Pons (tissue), 1 donor: ENCODE measurements around the gene RPL39.
"Not testable (repeated sequence)": the region's sequence is repeated elsewhere in the genome, so short reads cannot be mapped to it uniquely, and the experiment has no call there.

Experiments
- DNase-seq: peaks from one replicate; pipeline ENCODE4 v3.0.0-alpha.2; 2016; ENCODE audit warnings: low spot score

The RPL39 gene

DNA sequence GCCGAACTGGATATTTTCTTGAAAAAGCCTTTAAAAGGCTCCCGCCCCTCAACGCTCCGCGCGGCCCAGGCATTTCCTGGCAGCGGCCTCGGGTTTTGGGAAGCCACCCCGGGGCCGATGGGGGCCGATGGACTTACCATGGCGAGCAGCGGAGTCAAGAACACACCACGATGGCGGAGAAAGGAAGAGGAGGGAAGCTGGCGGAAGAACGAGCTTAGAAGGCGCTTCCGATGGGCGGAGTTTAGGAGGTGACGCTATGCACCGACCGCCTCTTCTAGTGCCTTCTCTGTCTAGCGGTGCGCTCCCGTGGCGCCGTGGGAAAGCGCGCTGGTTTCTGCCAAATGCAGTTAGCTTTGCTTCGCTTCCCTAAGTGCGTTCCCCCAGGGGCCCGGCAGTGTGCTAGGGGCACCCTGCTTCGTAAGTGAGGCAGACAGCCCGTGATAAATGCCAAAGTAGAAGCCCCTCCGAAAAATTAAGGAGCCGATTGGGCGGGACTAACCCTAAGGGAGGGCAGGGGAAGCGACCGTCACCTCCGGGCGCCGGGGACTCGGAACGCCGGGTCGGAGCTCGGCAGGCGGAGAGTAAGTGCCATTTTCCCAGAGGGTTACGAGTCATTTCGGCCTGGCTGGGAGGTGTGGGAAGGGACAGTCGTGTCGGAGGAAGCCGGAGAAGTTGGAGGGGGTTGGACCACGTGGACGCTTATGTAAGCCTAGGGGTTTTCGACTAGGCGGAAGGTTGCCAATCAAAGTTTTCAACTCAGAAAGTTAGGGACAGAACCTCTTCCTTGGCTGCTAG lies at the start of gene RPL39:
Gene RPL39 (minus strand): TSS at position 194 of the 795 bp plus-strand sequence. CDS start 54 bp downstream, at position 140.
- DNase-seq = peak; percentile 89

DNA sequence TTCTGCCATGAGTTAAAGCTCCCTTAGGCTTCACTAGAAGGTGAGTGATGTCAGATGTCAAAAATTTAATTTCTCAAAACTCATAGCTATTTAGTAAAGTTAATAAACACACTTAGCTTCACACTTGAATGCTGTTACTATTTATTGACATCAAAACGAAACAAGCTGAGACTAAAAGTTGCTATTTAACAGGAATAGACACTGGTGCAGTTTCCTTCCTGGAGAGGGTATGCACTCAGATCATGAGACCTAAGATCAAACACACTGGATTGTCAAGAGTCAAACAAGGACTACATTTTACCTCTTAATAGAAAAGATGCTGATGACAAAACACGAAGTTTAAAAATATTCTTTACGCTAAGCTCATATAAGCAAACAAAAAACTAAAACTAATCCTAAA lies 42.5 kb upstream of the RPL39 start:
- no peak for DNase-seq

DNA sequence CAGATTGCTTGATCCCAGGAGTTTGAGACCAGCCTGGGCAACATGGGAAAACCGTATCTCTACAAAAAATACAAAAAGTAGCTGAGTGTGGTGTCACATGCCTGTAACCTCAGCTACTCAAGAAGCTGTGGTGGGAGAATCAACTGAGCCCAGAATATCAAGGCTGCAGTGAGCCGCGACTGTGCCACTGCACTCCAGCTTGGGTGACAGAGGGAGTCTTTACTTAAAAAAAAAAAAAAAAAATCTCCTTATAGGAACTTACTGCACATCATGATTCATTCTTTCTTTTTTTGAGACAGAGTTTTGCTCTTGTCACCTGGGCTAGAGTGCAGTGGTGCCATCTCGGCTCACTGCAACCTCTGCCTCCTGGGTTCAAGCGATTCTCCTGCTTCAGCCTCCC lies 37.0 kb upstream of the RPL39 start:
- no peak for DNase-seq

DNA sequence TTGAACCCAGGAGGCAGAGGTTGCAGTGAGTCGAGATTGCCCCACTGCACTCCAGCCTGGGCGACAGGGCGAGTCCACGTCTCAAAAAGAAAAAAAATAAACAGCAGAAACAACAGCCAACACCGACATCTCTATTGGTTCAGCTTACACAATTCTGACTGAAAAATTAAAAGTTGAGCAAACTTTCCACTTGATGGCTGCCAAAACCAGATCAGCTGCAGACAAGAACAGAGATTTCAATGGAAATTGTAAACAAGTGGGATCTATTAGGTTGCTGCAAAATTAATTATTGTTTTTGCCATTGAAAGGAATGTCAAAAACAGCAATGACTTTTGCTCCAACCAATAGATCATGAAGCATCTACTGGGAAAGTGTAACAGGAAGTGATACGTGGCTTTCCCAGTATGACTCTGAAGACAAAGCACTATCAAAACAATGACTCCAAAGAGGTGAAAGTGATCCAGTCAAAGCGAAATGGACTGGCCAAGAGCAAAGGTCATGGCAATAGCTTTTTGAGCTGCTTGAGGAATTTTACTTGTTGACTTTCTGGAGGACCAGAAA lies 35.0 kb upstream of the RPL39 start:
- no peak for DNase-seq

DNA sequence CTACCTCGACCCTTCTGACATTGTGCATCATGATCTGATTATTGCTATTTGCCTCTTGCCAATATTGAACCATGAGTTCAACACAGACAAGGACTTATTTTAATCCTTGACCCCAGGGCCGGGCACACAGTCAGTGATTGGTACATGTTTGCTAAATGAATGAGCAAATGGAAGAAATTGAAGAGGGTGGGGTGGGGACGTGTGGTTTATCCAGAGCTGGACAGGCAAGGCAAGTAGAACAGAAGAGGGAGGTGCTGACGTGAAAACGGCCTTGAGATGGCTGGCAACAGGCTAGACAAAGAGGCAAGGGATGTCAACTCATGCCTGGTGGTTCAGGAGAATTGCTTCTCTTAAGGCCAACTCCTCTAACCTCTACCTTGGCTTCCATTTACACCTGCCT lies 32.8 kb upstream of the RPL39 start:
- DNase-seq = not testable (repeated sequence)

DNA sequence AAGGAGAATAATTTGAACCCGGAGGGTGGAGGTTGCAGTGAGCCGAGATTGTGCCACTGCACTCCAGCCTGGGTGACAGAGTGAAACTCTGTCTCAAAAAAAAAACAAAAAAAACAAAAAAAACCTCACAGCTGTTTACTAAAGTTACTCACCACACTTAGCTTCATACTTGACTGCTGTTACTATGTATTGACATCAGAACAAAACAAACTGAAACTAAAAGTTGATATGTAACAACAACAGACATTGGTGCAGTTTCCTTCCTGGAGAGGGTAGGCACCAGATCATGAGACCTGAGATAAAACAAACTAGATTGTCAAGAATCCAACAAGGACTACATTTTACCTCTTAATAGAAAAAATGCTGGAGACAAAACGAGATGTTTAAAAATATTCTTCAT lies 30.3 kb upstream of the RPL39 start:
- DNase-seq = not testable (repeated sequence)

DNA sequence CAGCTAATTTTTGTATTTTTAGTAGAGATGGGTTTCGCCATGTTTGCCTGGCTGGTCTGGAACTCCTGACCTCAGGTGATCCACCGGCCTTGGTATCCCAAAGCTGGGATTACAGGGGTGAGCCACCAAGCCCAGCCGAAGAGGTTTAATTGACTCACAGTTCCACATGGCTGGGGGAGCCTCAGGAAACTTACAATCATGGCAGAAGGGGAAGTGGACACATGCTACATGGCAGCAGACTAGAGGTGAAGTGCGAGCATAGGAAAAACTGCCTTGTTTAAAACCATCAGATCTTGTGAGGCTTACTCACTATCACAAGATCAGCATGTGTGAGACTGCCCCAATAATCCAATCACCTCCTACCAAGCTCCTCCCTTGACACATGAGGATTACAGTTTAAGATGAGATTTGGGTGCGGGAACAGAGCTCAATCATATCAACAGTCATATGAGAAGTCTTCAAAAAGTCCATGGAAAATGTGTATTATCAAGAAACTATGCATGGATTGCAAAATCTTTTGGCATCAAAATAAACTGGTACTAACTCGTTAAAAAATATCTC lies 25.8 kb upstream of the RPL39 start:
- no peak for DNase-seq

DNA sequence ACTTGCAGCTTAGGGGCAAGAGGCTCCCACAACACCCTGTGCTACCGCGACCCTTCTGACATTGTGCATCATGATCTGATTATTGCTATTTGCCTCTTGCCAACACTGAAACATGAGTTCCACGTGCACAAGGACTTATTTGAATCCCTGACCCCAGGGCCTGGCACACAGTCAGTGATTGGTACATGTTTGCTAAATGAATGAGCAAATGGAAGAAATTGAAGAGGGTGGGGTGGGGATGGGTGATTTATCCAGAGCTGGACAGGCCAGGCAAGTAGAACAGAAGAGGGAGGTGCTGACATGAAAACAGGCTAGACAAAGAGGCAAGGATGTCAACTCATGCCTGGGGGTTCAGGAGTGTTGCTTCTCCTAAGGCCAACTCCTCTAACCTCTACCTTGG lies 24.9 kb upstream of the RPL39 start:
- DNase-seq = no peak

DNA sequence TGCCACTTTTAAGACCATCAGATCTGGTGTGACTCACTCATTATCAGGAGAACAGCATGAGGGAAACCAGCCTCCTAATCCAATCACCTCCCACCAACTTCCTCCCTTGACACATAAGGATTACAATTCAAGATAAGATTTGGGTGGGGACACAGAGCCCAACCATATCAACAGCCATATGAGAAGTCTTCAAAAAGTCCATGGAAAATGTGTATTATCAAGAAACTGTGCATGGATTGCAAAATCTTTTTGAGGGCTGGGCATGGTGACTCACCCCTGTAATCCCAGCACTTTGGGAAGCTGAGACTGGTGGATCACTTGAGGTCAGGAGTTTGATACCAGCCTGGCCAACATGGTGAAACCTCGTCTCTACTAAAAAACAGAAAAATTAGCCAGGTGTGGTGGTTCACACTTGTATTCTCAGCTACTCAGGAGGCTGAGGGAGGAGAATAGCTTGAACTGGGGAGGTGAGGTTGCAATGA lies 17.8 kb upstream of the RPL39 start:
- DNase-seq = no peak

DNA sequence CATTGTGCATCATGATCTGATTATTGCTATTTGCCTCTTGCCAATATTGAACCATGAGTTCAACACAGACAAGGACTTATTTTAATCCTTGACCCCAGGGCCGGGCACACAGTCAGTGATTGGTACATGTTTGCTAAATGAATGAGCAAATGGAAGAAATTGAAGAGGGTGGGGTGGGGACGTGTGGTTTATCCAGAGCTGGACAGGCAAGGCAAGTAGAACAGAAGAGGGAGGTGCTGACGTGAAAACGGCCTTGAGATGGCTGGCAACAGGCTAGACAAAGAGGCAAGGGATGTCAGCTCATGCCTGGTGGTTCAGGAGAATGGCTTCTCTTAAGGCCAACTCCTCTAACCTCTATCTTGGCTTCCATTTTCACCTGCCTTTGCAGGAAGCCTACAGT lies 17.0 kb upstream of the RPL39 start:
- DNase-seq = not testable (repeated sequence)

DNA sequence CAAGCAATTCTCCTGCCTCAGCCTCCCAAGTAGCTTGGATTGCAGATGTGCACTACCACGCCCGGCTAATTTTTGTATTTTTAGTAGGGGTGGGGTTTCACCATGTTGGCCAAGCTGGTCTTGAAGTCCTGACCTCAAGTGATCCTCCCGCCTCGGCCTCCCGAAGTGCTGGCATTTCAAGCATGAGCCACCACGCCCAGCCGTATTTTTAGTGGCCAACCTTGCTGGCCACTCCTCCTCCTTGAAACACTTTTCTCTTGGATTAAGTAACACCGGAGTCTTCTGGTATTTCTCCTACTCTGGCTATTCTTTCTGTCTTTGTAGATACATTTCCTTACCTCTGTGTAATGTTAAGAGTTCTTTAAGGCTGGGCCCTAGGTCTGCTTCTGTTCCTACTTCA lies 11.1 kb upstream of the RPL39 start:
- no peak for DNase-seq

DNA sequence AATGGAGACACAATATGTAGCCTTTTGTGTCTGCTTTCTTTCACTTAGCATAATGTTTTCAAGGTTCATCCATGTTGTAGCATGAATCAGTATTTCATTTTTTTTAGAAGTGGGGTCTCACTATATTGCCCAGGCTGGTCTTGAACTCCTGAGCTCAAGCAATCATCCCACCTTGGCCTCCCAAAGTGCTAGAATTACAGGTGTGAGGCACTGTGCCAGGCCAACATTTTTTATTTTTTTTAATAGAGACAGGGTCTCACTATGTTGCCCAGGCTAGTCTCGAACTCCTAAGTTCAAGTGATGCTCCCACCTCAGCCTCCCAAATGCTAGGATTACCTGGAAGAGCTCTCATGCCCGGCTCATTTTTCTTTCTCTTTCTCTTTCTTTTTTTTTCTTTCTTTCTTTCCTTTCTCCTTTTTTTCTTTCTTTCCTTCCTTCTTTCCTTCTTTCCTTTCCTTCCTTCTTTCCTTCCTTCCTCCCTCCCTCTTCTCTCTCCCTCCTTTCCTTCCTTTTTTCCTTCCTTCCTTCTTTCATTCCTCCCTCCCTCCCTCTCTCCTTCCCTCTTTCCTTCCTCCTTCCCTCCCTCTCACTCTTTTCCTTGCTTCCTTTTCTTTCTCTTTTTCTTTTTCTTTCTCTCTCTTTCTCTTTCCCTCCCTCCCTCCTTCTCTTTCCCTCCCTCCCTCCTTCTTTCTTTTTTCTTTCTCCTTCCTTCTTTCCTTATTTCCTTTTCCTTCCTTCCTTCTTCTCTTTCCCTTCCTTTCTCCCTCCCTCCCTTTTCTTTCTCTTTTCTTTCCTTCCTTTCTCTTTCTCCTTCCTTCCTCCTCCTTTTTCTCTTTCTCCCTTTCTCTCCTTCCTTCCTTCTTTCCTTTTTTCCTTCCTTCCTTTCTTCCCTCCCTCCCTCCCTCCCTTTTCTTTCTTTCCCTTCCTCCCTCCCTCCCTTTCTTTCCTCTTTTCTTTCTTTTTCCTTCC lies 10.1 kb upstream of the RPL39 start:
- DNase-seq = no peak

DNA sequence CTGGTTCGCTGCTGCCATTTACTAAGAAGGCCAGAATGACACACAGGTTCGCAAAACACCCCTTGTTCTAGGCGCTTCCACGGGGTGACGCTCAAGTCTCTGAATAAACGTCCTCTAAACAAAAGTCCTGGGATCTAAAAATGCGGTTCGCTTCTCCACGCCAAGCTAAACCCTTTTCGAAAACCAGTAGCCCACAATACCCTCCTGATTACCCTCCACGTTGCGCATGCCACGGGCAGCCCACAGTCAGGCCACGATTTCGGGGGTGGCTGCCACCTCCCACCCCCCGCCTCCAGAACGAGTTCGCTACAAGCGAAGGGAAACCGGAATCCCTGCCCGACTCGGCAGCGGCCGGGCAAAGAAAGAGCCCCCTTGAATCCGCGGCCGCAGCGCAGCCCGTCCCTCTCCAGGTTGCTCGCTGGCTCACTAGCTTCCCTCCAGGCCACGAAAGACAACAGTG lies 423 bp downstream of the RPL39 start:
- DNase-seq = peak; percentile 49

DNA sequence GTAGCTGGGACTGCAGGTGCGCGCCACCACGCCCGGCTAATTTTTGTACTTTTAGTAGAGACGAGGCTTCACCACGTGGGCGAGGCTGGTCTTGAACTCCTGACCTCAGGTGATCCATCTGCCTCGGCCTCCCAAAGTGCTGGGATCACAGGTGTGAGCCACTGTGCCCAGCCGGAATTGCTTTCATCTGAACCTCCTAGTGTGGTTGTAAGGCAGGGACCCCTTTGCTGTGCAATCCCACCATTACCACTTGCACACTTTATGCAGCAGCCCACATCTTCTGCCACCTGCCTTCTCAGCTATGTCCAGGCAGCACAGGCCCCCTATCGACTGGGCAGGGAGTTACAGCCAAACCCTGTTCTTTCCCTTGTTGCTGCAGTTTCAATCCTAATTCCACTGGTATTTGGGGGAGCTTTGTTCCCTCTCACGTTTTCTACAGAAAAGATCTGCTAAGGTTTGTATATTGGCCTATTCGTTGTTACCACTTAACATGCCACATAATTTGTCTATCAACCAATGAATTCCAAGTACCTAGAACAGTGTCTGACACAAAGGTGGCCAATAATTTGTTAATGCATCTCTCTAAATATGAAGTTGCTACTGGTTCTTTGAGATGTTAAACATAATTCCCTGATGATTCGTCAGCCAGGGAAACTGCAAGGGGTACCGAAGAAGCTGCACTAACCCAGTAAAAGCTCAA lies 6.5 kb downstream of the RPL39 start:
- DNase-seq = no peak

DNA sequence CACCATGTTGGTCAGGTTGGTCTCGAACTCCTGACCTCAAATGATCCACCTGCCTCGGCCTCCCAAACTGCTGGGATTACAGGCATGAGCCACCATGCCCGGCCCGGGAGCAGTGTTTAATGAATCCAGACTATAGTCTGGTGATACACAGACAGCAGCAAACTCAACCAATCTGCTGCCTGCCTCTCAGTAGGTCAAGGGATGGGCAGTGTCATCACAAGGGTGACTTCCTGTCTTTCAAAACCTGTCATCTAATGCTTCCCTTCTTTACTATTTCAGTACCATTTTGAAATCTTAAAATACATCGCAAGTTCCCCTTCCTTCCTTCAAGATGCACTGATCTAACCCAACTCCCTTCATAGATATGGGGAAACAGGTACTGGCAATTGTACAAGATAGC lies 8.4 kb downstream of the RPL39 start:
- DNase-seq = peak; percentile 14

DNA sequence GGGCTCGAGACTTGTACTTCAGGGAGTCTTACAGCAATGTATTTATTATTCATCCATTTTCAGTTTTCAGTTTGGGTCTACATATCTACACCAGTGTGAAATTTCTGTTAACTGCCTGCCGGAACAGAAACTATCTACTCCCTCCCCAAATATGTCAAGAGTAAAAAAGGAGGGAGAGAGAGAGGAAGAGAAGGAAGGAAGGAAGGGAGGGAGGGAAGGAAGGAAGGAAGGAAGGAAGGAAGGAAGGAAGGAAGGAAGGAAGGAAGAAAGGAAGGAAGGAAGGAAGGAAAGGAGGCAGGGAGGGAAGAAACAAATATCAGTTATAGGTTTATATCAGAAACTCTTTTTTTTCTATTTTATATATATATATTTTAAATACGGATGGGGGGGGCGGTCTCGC lies 12.6 kb downstream of the RPL39 start:
- no peak for DNase-seq

DNA sequence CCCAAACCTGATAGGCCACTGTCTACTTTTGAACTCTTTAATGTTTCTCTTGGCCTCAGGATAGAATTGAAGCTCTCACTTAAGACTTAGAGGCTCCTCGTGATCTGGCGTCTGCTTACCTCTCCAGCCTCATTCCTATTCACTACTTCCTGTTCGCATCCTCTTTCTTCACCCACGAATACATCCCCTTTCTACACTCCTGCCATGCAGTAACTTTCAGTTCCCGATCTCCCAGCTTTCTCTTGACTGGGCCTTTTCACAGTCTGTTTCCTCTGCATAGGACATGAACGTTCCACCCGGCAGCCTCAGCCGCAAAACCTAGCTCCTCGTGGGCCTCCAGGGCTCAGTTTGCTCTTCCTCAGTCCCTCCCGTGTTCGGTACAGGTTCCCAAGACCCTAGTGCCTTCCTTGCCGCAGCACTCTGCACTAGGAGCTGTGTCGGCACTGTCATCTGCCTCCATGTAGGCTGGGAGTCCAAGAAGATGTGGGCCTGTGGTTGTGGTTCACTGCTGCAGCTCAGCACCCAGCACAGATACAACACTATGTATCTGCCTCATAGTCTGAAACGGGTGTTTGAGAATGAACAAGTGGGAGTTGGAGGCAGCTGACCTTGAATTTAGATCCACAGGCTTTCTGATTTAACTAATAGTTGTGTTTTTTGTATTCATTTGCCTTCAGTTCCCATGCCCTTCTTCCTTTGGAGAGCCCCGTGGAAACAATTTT lies 15.8 kb downstream of the RPL39 start:
- peak; percentile 59 for DNase-seq

DNA sequence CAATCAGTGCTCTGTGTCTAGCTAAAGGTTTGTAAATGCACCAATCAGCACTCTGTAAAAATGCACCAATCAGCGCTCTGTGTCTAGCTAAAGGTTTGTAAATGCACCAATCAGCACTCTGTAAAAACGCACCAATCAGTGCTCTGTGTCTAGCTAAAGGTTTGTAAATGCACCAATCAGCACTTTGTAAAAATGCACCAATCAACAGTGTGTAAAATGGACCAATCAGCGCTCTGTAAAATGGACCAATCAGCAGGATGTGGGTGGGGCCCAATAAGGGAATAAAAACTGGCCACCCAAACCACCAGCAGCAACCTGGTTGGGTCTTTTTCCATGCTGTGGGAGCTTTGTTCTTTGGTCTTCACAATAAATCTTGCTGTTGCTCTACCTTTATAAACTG lies 22.0 kb downstream of the RPL39 start:
- not testable (repeated sequence) for DNase-seq

DNA sequence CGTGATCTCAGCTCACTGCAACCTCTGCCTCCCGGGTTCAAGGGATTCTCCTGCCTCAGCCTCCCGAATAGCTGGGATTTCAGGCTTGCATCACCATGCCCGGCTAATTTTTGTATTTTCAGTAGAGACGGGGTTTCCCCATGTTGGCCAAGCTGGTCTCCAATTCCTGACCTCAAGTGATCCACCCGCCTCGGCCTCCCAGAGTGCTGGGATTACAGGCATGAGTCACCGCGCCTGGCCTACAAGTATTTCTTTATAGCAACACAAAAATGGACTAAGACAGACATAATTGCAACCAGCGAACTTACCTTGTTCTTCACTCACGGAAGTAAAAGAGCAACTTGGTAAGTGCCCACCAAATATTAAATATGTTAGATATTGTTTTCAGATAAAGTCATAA lies 23.0 kb downstream of the RPL39 start:
- DNase-seq = not testable (repeated sequence)

DNA sequence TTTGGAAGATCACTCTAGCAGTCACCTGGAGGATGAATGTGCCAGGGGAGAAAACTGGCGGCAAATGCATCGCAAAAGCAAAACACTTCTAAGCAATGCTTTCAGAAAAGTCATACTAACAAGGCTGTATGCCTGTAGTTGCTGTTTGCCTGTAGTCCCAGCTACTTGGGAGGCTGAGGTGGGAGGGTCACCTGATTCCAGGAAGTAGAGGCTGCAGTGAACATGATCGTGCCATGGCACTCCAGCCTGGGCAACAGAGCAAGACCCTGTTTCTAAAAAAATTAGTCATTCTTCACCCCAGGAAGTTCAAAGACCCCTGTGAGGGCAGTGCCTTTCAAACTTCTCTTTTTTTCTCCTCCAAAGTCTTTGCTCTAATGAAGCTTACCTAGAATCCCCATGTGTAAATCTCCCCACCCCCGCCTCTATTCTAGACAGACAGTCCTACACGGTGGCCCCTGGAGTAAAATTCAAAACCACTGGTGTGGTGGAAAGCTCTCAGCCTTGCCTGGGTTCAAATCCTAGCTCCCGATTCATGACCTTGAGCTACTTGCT lies 27.5 kb downstream of the RPL39 start:
- no peak for DNase-seq
